Left lung (tissue), 10 donors: ENCODE measurements around the gene ALPI. TPM values are rescaled to one million over a fixed set of nuclear protein-coding genes. Genes with fewer than 3 reads are reported as not detected.
"Not testable (repeated sequence)": the region's sequence is repeated elsewhere in the genome, so short reads cannot be mapped to it uniquely, and the experiment has no call there.

Experiments used
- ATAC-seq: fragments of 200-7000 bp; cut with Tn5 transposase; one replicate; pipeline ENCODE4 v1.9.1; 2020; ENCODE audit warnings: moderate library complexity
- DNase-seq, 4 donors: peaks; one replicate each; pipeline ENCODE4 v3.0.0-alpha.2; 2013 to 2020
- H3K27ac ChIP-seq, 2 donors: fragments of 200-600 bp; sonication (generic) in 1 of 2; one replicate each; pipeline versions ENCODE4 v1.5.0 to v1.8.0; 2020 to 2021
- H3K27me3 ChIP-seq, 2 donors: fragments of 200-600 bp; sonication (generic) in 1 of 2; one replicate each; pipeline versions ENCODE4 v1.5.0 to v1.8.0; 2020 to 2021
- H3K36me3 ChIP-seq, 2 donors: fragments of 200-600 bp; sonication (generic) in 1 of 2; one replicate each; pipeline versions ENCODE4 v1.5.0 to v1.8.0; 2020 to 2021
- H3K4me1 ChIP-seq, 2 donors: fragments of 200-600 bp; one replicate each; pipeline ENCODE4 v1.8.0; 2021
- H3K4me3 ChIP-seq, 2 donors: fragments of 200-600 bp; sonication (generic) in 1 of 2; one replicate each; pipeline versions ENCODE4 v1.5.0 to v1.8.0; 2020 to 2021; ENCODE audit warnings: mild to moderate bottlenecking in 1 of 2
- H3K9me3 ChIP-seq, 2 donors: fragments of 200-600 bp; sonication (generic) in 1 of 2; one replicate each; pipeline versions ENCODE4 v1.5.0 to v1.8.0; 2020 to 2021
- CTCF ChIP-seq, 2 donors: fragments of 200-600 bp; sonication (generic) in 1 of 2; IDR thresholded peaks; one replicate each; pipeline versions ENCODE4 v1.5.0 to v1.8.0; 2021; ENCODE audit warnings: antibody characterized with exemption in 2 of 2
- intact Hi-C, 2 donors: fragments of 100-400 bp; cut with DNase I; formaldehyde crosslinking; loops; one replicate each; pipeline versions ENCODE4 v1.11.2 to v1.14.2; 2022
- polyA plus RNA-seq, 6 donors: library from polyadenylated mRNA; unstranded; fragments of 120-200 nt; gene quantifications; one replicate each; pipeline ENCODE4 v1.2.1, GENCODE V29; 2013; ENCODE audit not compliant: insufficient read length in 6 of 6
- total RNA-seq, 2 donors: library from RNA; stranded (reverse); fragmentation: NEBNext Ultra II Directional; extraction: Animal tissue kit (Norgen Biotek cat#: 25700); gene quantifications; one replicate each; pipeline ENCODE4 v1.2.1, GENCODE V29; 2021
- donor health status: DM: no; HTN: yes; CAD: no.
- donor health status: DM: no; HTN: no; CAD: no.

The ALPI gene
- total and polyA plus RNA-seq, 8 donors: not detected

GRCh38 chr2:232448304-232448690 lies 7.7 kb upstream of the ALPI start:
- H3K27ac ChIP-seq: no peak overlapping the region
- no peaks in the 10 kb centered on the region for H3K9me3 ChIP-seq
- H3K4me1 ChIP-seq: no peaks in the 10 kb centered on the region
- no peak overlapping the region for H3K4me3 ChIP-seq
- no peak for DNase-seq
- intact Hi-C loops: no loop called here
- no peak for ATAC-seq
- TF ChIP-seq CTCF (IDR thresholded peaks at IDR 0.05): no peak
- H3K36me3 ChIP-seq: no peaks in the 10 kb centered on the region
- H3K27me3 ChIP-seq: peaks cover 0 to 11% of the 10 kb centered on the region in 2 donors

GRCh38 chr2:232449964-232450363 lies 6.0 kb upstream of the ALPI start:
- DNase-seq (no peak), ATAC-seq (no peak)
- Histone ChIP-seq H3K4me1 (no peaks in the 10 kb centered on the region), H3K27ac (no peak overlapping the region), H3K36me3 (no peaks in the 10 kb centered on the region), H3K27me3 (peaks cover 0 to 3% of the 10 kb centered on the region in 2 donors), H3K9me3 (no peaks in the 10 kb centered on the region), H3K4me3 (no peak overlapping the region)
- no peak for TF ChIP-seq CTCF (IDR thresholded peaks at IDR 0.05)
- intact Hi-C loops: loop anchor here in 1 of 2 donors (5.0 kb wide), 1 partner anchor 72 kb away; the partner anchor contains the start of gene PRSS56

GRCh38 chr2:232451645-232452044 lies 4.3 kb upstream of the ALPI start:
- intact Hi-C loops: loop anchor here in 1 of 2 donors (5.0 kb wide), 1 partner anchor 71 kb away; the partner anchor contains the start of gene PRSS56
- not testable (repeated sequence) for H3K4me3 ChIP-seq, H3K27ac ChIP-seq, H3K9me3 ChIP-seq, H3K4me1 ChIP-seq, H3K36me3 ChIP-seq, DNase-seq, ATAC-seq
- peaks cover 0 to 13% of the 10 kb centered on the region in 2 donors for H3K27me3 ChIP-seq

GRCh38 chr2:232454630-232455029 lies 1.3 kb upstream of the ALPI start:
- Histone ChIP-seq H3K4me1 (no peaks in the 10 kb centered on the region), H3K27ac (no peak overlapping the region), H3K4me3 (no peak overlapping the region), H3K27me3 (peaks cover 7 to 42% of the 10 kb centered on the region in 2 donors), H3K36me3 (no peaks in the 10 kb centered on the region), H3K9me3 (no peaks in the 10 kb centered on the region)
- no peak for TF ChIP-seq CTCF (IDR thresholded peaks at IDR 0.05)
- ATAC-seq (no peak), DNase-seq (no peak)
- intact Hi-C loops: loop anchor here in 1 of 2 donors (5.0 kb wide), 1 partner anchor 68 kb away; the partner anchor contains the start of gene PRSS56

GRCh38 chr2:232456296-232457120 lies 555 bp downstream of the ALPI start:
- intact Hi-C loops: no loop called here
- Histone ChIP-seq H3K4me3 (no peak overlapping the region), H3K9me3 (no peaks in the 10 kb centered on the region), H3K27ac (no peak overlapping the region), H3K27me3 (peaks cover 7 to 57% of the 10 kb centered on the region in 2 donors), H3K36me3 (no peaks in the 10 kb centered on the region), H3K4me1 (no peaks in the 10 kb centered on the region)
- no peak for ATAC-seq
- peak in 1 of 4 donors; percentile 71 for DNase-seq
- TF ChIP-seq CTCF (IDR thresholded peaks at IDR 0.05): no peak
